Measurements from ENCODE around the gene RGS11.
"Not testable (repeated sequence)": the region's sequence is repeated elsewhere in the genome, so short reads cannot be mapped to it uniquely, and the experiment has no call there.

The RGS11 gene

DNA sequence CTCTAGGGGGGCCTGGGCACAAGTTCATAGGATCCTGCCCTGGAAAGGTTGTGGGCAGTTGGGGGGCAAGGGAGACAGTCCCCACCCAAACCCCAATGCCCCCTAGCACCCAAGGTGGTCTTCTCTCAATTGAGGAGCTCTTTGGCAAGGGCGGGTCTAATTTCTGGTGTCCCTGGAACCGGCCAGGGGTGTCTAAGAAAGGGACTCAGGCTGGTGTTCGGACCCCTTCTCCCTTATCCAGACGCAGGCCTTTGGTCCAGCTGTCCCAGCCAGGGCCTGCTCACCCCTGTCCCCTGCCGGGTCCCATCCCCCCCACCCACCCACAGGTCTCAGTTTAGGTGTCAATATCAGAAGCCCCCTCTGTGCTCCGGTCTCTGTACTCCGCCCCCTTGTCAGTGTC is 3.8 kb upstream of the RGS11 start:
- no peak for DNase-seq

DNA sequence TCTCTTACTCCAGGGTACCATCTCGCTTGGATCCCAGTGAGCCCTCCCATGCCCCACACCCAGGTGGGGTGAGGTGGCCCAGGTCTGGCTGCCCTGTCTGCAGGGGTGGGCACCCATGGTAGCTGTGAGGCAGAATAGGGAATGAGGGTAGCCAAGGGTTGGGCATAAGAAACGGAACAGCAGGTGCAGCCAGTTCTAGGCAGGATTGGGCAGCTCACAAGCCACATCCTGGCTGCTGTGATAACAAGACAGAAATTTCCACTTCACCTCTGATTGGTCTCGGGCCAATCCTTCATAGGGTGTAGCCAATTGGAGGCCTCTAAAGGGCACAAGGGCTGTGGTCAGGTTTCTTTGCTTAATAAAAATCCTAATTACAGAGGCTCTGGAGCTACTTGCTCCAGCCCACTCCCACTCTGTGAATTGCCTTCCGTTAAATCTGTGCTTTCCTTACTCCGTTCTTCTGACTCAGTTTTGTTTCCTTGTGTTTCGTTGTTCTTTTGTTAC is 3.2 kb upstream of the RGS11 start:
- no peak for DNase-seq

- DNase-seq: no peak
Measured at GRCh38 chr16:276426-277077, 808 bp upstream of the RGS11 start.

- no peak for DNase-seq
Measured at GRCh38 chr16:275041-275641, 603 bp downstream of the RGS11 start.

DNA sequence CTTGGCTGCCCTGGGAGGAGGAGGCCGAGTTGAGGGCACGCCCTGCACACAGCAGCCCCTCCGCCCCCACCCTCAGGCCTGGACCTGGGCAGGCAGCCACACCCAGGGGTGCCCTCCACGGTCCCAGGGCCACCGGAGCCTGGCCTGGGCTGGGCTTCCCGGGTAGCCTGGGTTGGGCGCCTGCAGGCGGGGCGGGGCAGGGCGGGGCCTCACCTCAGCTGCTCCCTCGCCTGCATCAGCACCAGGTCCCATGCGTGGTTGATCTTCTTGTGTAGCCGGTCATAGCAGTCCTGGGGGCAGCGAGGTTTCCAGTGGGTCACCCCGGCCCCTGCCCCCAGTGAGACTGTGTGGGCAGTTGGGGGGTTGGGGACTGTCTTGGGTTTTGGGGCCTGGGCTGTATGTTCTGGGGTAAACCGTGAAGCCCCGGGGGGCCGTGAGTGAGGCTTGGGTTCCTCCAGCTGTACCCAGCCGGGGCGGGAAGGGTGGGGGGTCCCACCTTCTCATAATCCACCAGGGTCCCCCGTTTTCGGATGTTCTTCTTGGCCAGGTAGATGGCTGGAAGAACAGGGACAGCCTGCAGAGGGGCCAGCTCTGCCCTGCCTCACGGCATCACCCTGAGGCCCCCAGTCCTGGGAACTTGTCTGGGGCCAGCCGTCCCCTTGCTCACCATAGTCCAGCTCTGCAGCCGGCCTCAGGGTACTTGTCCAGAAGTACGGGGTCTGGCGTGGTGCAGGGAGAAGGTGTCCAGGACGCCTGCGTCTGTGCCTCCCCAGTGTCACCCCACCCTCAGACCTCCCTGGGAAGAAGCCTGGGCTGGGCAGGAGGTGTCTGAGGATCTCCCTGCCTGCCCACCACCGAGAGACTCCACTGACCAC is 2.0 kb downstream of the RGS11 start:
- no peak for DNase-seq

- no peak for DNase-seq
Measured at GRCh38 chr16:272633-273546, 2.9 kb downstream of the RGS11 start.

- DNase-seq: no peak
Measured at GRCh38 chr16:270381-271255, 5.1 kb downstream of the RGS11 start.

DNA sequence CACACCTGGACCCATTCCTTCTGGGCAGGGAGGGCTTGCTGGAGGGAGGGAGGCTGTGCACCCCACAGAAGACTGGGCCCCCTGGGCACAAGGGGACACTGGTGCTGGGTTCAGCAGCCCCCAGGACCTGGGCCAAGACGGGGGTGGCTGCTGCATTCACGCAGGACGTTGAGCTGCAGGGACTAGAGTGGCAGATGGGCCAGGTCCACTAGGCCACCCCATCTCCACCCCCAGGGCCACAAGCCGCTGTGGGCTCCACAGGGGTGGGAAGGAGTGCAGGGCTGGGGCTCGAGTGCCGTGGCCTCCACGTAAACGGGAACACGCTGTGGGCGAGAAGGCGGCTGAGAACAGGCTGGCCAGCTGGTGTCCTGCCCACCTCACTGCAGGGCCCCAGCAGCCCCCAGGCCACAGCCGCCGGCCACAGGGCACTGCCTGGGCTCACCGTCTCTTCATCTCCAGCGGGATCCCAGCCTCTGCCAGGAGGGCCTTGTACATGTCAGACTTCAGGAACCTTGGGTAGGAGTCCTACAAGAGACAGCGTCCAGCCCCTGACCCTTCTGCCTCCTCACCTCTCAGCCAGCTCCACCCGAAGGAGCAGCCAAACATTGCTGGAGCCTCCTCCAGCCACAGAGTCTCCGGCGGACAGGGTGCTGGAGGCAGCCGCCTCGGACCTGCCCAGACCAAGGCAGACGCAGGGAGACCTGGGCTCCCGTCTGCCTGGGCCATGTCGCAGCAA is 6.5 kb downstream of the RGS11 start:
- DNase-seq: no peak

DNA sequence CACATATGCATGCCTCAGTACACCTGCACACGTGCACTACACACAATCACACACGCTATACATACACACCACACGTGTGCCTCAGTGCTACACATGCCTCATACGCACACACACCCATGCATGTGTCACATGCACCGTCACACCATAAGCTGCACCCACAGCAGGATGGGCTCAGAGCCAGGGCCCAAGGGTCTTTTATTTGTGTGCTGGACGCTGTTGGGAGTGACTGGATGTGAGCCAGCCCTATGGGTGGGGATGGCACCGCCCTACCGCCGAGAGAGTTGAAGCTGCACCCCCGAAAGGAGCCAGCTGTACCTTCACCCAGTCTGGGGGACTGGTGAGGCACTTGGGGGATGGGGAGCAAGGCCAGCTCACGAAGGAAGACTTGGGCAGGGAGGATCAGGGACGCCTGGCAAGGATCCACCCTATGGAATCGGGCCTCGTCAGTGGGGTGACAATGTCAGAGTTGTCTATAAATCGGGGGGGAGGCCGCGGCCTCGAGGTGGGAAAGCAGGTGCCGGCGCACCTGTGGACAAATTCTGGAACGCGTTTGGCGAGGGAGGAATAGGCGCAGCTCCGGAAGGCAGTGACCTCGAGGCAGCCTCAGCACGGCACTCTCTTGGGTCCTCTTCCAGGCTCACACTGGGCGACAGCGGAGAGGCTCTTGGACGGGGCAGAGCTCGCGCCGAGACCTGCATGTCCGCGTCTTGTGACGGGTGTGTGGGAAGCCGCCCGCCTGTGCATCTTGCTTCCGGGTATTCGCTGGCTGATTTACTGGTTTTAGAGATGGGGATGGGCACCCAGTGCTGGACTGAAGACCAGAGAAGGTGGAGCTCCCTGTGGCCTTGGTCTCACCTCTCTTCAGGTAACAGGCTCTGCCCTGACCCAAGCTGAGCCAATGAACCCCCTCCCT is 7.3 kb downstream of the RGS11 start:
- DNase-seq: no peak

- not testable (repeated sequence) for DNase-seq
Measured at GRCh38 chr16:267562-267961, 8.2 kb downstream of the RGS11 start.

GRCh38 chr16:266258-267164 is 9.2 kb downstream of the RGS11 start:
- no peak for DNase-seq

- no peak for DNase-seq
Measured at GRCh38 chr16:265711-266110, 10.0 kb downstream of the RGS11 start.

DNA sequence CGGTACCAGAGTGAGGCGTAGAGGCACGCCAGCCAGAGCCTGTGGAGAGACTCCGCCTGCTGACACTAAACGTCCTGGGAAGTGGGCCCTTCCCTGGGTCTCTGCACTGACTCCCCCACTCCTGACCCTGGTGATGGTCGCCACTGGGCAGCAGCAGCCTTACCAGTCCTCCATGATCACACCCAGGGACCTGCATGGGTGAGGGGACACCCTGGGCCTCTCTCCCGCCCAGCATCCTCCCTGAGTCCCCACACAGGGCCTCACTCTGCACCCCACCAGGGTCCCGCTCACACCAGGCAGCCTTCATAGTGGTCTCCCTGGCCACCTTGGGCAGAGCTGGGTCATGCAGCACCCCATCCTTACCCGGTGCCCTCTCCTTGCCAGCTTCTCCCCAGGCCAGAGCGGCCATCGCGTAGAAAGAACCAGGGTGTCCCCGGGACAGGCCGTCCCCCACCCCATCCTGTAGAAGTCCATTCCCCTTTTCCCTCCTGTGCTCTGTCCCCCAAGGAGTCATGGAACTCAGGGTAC is 10.7 kb downstream of the RGS11 start:
- no peak for DNase-seq

GRCh38 chr16:264440-264951 is 11.2 kb downstream of the RGS11 start:
- DNase-seq: no peak

GRCh38 chr16:263944-264343 is 11.8 kb downstream of the RGS11 start:
- no peak for DNase-seq

GRCh38 chr16:263182-263774 is 12.5 kb downstream of the RGS11 start:
- DNase-seq: no peak

- no peak for DNase-seq
Measured at GRCh38 chr16:262121-262745, 13.5 kb downstream of the RGS11 start.

All from inflammatory macrophage (primary cell).